ENCODE measurements around the gene KRTAP13-2. TPM values are rescaled to one million over a fixed set of nuclear protein-coding genes. Genes with fewer than 3 reads are reported as not detected.

Gene KRTAP13-2
- total and polyA plus RNA-seq, 9 of the 15 experiments (the other 6 are each of a cell fraction or from before 2014, with no cell fraction given): not detected

DNA sequence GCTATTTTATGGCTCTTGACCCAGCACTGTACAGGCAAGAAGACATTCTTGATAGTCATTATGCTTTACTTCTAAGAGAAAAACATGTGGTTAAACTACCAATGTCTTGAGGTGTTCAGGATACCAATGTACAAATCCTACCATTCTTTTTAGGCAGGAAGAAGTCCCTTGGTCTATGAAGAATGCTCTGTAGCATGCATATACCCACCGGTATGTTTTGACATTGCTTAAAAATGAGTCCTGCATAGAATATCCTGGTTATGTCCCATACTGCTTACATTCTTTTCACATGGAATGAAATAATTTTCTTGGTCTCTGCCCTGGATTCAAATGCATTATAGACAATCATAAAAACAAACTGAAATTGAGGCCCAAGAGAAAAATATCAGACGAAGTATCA lies 39.4 kb downstream of the KRTAP13-2 start:
- H3K9me3 ChIP-seq (replicated peaks; ENCODE audit: control insufficient read depth, insufficient read depth, low read depth, low read length): no peaks in the 10 kb centered on the region
- no peak for FAIRE-seq
- no peak overlapping the region for H3K4me2 ChIP-seq (ENCODE audit: insufficient read depth, low read length)
- in situ Hi-C loops (cut with MboI) (no loop called here), intact Hi-C loops (cut with micrococcal nuclease) (no loop called here)
- H3K36me3 ChIP-seq (ENCODE audit: control insufficient read depth, insufficient read depth, low read length): no peaks in the 10 kb centered on the region
- no peaks in the 10 kb centered on the region for H4K20me1 ChIP-seq (replicated peaks; ENCODE audit: control insufficient read depth, insufficient read depth, low read length)
- CTCF ChIA-PET (ENCODE audit: low intra/inter-chr PET ratio): no interaction called here
- H3K79me2 ChIP-seq (ENCODE audit: control insufficient read depth, insufficient read depth, low read length): no peaks in the 10 kb centered on the region
- H3K9me1 ChIP-seq (ENCODE audit: control insufficient read depth, insufficient read depth, low read length): no peaks in the 10 kb centered on the region
- no peak overlapping the region for H2AFZ ChIP-seq (ENCODE audit: low read depth, low read length)
- DNase-seq (ENCODE audit: extremely low read depth in 1 of 4, low spot score in 3 of 4): no peak
- H3K4me1 ChIP-seq (replicated peaks in 1 of 2; ENCODE audit: control insufficient read depth in 2 of 2, insufficient read depth in 2 of 2, low read length in 2 of 2): no peaks in the 10 kb centered on the region
- TF ChIP-seq ZNF175 (CRISPR knock-in tag; IDR thresholded peaks at IDR 0.05; ENCODE audit: low read depth): no peak
- no peak for TF ChIP-seq ZNF778 (CRISPR knock-in tag; IDR thresholded peaks at IDR 0.05)
- TF ChIP-seq MECOM (CRISPR knock-in tag; IDR thresholded peaks at IDR 0.05): no peak
- no peak for TF ChIP-seq CTCF (IDR thresholded peaks at IDR 0.05 in 2 of 3, conservative IDR thresholded peaks at IDR 0.05 in 1 of 3; ENCODE audit: insufficient read depth in 2 of 3, low read depth in 1 of 3, low read length in 3 of 3)
- TF ChIP-seq U2AF2 (optimal IDR thresholded peaks at IDR 0.05; ENCODE audit: low read depth, low read length): no peak
- TF ChIP-seq KLF16 (IDR thresholded peaks at IDR 0.05): no peak
- TF ChIP-seq, protein P1, sequence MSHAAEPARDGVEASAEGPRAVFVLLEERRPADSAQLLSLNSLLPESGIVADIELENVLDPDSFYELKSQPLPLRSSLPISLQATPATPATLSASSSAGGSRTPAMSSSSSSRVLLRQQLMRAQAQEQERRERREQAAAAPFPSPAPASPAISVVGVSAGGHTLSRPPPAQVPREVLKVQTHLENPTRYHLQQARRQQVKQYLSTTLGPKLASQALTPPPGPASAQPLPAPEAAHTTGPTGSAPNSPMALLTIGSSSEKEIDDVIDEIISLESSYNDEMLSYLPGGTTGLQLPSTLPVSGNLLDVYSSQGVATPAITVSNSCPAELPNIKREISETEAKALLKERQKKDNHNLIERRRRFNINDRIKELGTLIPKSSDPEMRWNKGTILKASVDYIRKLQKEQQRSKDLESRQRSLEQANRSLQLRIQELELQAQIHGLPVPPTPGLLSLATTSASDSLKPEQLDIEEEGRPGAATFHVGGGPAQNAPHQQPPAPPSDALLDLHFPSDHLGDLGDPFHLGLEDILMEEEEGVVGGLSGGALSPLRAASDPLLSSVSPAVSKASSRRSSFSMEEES (CRISPR knock-in tag; IDR thresholded peaks at IDR 0.05): no peak
- TF ChIP-seq POU5F1 (IDR thresholded peaks at IDR 0.05; ENCODE audit: borderline replicate concordance, low read depth, low read length, partially characterized antibody): no peak
- TF ChIP-seq ZKSCAN1 (IDR thresholded peaks at IDR 0.05; ENCODE audit: low read depth, low read length): no peak
- TF ChIP-seq ETV1 (tag; conservative IDR thresholded peaks at IDR 0.05; ENCODE audit: low read depth): no peak
- no peak for TF ChIP-seq ZFX (CRISPR knock-in tag; IDR thresholded peaks at IDR 0.05)
- TF ChIP-seq MTA3 (IDR thresholded peaks at IDR 0.05; ENCODE audit: borderline replicate concordance): no peak
- TF ChIP-seq RBM25 (IDR thresholded peaks at IDR 0.05; ENCODE audit: low read depth, low read length, severe bottlenecking): no peak
- TF ChIP-seq ZNF316 (IDR thresholded peaks at IDR 0.05): no peak
- TF ChIP-seq GTF2A2 (tag; IDR thresholded peaks at IDR 0.05): no peak
- TF ChIP-seq PTRF (tag; IDR thresholded peaks at IDR 0.05): no peak
- no peak for TF ChIP-seq TSHZ1 (CRISPR knock-in tag; IDR thresholded peaks at IDR 0.05)
- TF ChIP-seq HNRNPK (IDR thresholded peaks at IDR 0.05; ENCODE audit: low read depth, low read length, poor library complexity, severe bottlenecking): no peak
- no peak overlapping the region for H3K27ac ChIP-seq (ENCODE audit: extremely low read depth, low read depth, low read length)
- H3K27me3 ChIP-seq (ENCODE audit: control insufficient read depth in 2 of 2, insufficient read depth in 2 of 2, low read length in 2 of 2): no peaks in the 10 kb centered on the region
- no peak overlapping the region for H3K9ac ChIP-seq (ENCODE audit: insufficient read depth in 1 of 2, low read depth in 2 of 2, low read length in 2 of 2)
- POLR2A ChIA-PET: no interaction called here
- WGBS (ENCODE audit: insufficient coverage, low coverage, missing lambda C conversion rate): 0% methylated on average over 2 of the region's 2 CpGs
- H3K4me3 ChIP-seq: no peak overlapping the region
- no peak for ATAC-seq
- no TSS peak for BruUV-seq (replicated peaks)

Measured in K562 (cell line).